Activated CD4-positive, alpha-beta T cell treated with anti-CD3 and anti-CD28 coated beads, Interleukin-2, amount 50 U/mL, for 16 hours (primary cell): Measurements from ENCODE around the gene PIK3R6.
A peak's percentile ranks its signal among the peaks of the same experiment; 100 is the strongest.

Source experiments
- DNase-seq: peaks from one replicate; pipeline ENCODE4 v3.0.0-alpha.2; 2020

Gene PIK3R6

DNA sequence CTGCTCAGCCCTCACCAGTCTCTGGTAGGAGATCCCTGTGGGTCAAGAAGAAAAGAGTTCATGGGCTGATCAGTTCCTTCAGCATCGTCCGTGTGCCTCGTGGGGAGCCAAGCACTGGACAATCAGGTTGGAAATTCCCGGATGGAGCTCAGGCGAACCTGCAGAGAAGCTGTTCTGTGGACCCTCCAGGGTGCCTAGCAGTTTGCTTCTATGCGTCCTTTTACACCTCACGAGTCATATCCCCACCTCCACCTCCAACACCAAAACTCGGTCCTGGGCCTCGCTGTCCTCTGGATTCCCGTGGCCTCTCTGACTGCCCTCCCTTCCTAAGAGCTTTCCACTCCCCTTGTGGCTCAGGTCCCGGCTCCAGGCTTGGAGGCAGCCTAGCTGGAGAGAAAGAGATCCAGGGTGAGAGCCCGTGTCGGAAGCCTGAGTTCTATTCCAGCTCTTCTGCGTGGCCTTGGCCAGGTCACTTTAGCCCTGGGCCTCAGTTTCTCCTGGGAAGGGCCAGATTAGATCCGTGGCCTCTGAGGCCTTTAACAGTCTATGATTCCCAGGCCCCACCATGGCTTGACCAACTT, 26.2 kb upstream of the PIK3R6 start:
- no peak for DNase-seq

DNA sequence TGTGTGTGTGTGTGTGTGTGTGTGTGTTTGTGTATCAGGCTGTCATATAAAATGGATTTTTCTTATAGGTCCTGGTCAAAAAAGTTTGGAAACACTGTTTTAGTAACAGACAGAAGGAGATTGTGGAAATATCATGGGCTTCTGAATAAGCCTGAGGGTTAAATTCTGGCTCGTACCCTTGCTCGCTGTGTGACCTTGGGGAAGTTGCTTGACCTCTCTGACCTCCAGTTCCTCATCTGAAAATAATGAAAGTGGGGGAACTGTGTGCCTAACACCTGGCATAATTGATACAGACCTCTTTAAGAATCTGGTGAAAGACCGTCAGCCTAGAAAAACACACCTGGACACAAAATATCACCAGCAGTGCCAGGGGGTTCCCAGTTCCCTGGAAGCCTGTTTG, 25.6 kb upstream of the PIK3R6 start:
- DNase-seq, result no peak

DNA sequence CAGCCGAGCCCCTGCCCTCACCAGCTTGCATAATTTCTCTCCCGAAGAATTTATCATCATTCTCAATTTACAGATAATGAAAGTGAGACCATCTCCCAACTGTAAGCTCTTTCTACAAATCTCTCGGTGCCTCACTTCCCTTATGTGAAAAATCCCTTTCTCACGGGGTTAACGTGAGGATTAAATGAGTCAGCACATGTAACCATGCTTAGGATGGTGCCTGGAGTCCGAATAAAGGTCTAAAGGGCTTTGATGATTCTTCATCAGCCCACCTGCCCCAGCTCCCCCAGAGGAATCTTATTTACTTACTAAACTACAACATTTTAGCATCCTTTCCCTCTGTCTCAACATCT, 24.8 kb upstream of the PIK3R6 start:
- peak; percentile 77 for DNase-seq

DNA sequence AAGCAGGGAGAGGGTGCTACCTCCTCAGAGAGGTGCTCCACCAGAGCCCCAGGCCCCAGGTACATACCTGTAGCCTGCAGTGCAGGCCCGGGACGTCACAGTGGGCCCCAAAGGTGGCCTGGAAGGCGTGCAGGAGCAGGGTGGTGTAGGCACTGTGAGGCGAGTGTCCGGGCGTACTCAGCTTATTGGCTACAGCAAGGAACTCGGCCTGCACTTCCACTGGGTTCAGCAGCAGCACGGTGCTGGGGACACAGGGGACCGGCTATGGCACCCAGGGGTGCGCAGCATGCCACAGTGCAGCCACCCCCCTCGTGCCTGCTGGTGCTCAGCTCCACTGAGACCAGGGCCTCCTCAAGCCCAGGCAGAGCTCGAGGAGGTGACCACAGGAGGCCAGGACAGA, 23.2 kb upstream of the PIK3R6 start:
- DNase-seq, result no peak

DNA sequence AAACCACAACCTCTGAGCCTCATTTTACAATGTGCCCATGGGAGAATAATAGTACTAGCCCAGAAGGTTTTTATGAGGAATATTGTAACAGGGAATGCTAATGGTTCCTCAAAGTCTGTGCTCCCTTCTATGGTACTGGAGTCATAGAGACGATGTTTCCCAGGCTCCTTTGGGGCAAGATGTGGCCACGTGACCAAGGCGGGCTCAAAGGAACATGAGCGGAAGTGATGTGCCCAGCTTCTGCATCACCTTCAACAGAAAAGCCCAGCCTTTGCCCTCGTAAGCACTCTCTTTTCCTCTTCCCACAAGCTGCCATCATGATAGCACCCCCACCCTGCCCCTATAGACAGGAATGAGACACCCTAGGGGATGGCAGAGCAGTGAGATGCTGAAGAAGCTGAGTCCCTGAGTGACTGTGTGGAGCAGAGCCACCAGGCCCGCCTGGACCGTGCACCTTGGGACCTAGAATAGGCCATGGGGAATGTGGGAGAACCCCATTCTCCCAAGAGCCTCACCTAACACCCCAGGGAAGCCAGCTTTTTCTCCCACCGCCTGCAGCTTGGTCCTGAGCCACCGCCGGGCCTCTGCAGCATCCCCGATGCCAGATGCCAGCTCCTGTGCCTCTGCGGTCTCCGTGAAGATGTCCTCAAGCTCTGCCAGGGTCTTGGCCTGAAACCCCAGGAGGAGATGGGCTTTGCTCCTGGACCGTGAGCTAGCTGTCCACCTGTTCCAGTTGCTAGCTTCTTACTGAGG, 22.2 kb upstream of the PIK3R6 start:
- DNase-seq, result no peak

DNA sequence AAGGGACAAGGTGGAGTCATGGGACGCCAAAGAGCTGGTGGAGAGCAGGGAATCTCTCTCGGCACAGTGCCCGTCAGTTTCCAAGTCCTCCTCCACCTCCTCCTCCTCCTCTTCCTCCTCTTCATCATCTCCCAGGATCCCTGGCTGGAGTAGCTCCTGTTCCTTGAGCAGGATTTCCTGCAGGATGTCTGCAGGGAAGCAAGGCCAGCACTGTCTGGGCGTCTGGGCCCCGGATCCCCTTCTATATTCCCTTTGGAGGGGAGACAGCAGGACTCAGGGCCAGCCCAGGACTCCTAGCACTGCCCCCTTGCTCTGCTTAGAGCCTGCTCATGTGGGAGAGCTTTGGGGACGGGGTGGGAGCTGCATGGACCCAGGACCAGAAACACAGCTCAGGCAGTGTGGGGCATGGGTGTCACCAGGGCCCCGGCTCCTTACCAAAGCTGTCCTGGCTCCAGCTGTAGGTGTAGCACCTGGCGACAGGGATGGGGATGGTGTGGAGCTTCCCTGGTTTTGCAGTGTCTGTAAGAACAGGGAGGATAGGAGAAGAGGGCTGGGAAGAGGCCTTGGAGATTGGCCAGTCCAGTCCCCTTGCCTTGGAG, 21.3 kb upstream of the PIK3R6 start:
- DNase-seq, result no peak

DNA sequence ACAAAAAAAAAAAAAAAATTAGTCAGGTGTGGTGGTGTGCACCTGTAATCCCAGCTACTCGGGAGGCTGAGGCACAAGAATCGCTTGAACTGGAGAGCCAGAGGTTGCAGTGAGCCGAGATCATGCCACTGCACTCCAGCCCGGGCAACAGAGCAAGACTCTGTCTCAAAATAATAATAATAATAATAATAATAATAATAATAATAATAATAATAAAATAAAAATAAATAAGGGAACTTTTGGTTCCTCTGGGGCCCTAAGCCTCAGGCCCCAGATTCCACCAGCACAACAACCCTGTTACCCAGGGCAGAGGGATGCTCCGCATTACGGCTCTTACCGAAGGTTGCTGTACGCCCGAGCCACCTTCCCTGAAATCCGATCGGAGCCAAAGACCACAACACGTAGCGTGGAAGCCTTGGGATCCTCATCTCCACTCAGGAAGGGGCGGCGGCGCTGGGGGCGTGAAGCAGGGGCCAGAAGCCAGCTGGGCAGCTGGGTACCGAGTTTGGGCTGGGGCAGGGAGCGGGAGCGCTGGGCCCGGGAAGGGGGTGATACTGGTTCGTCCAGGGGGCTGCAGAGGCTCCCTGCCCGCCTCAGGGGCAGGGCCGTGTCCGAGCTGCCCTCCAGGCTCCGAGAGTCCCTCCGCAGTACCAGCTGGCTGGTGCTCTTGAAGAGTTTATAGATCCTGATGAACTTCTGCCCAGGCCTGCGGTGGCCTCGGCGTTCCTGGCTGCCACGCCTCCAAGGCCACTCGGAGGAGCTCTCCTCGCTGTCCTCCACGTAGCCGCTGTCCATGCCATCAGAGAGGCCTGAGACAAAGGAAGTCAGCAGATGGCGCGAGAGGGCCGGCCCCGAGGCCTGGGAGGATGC, 20.6 kb upstream of the PIK3R6 start:
- DNase-seq, result no peak

DNA sequence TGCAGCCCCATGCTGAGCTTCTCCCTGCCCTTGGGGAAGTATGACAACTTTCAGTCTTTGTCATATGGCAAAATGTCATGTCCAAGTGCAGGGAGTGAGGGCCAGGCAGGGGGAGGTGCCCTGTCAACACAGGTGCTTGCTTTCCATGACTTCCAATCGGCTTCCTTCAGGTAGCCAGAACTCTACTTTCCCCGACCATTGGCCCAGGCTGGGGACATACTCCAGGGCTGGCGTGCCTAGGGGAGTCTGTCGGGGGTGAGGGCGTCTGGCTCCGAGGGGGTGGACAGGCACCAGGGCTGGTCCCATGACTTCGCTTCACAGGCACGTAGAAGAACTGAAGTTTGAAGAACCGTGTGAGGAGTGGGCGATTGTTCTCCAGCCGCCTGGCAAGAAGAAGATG, 19.8 kb upstream of the PIK3R6 start:
- DNase-seq, result no peak

DNA sequence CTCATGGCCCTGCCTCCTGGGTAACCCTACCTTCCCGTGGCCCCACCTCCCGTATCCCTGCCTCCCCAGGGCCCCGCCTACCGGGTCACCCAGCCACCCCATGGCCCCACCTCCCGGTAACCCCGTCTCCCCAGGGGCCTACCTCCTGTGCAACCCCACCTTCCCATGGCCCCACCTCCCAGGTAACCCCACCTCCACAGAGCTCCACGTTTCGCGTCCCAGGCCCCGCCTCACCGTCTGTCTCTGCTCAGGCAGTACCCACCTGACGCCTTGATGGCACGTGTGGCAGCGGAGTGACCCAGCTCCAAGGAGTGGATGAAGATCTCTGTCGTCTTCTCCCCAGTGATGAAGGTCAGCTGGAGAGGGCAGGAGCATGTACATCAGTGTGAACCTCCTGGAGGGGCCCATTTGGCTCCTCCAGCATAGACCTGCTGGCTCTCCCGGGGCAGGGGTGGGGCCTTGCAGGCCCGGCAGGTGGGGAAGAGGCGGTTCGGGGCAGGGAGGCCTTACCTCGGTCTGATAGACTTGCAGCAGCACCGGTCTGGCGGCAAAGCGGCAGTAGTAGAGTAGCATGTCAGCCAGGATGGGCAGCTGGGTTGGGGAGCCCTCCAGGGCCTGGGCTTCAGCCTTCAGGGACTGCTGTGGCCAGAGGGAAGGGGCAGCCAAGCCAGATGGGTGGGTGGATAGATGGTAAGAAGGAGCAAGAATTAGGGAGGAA, 18.7 kb upstream of the PIK3R6 start:
- DNase-seq, result no peak

DNA sequence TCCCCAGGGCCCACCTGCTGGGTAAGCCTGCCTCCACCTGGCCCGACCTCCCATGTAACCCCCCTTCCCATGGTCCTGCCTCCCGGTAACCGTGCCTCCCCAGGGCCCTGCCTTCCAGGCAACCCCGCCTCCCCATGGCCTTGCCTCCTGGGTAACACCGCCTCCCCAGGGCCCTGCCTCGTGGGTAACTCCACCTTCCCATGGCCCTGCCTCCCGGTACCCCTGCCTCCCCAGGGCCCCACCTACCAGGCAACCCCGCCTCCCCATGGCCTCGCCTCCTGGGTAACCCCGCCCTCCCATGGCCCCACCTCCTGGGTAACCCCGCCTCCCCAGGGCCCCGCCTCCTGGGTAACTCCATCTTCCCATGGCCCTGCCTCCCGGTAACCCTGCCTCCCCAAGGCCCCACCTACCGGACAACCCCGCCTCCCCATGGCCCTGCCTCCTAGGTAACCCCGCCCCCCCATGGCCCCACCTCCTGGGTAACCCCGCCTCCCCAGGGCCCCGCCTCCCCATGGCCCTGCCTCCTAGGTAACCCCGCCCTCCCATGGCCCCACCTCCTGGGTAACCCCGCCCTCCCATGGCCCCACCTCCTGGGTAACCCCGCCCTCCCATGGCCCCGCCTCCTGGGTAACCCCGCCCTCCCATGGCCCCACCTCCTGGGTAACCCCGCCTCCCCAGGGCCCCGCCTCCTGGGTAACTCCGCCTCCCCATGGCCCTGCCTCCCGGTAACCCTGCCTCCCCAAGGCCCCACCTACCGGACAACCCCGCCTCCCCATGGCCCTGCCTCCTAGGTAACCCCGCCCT, 17.9 kb upstream of the PIK3R6 start:
- peak; percentile 52 for DNase-seq

DNA sequence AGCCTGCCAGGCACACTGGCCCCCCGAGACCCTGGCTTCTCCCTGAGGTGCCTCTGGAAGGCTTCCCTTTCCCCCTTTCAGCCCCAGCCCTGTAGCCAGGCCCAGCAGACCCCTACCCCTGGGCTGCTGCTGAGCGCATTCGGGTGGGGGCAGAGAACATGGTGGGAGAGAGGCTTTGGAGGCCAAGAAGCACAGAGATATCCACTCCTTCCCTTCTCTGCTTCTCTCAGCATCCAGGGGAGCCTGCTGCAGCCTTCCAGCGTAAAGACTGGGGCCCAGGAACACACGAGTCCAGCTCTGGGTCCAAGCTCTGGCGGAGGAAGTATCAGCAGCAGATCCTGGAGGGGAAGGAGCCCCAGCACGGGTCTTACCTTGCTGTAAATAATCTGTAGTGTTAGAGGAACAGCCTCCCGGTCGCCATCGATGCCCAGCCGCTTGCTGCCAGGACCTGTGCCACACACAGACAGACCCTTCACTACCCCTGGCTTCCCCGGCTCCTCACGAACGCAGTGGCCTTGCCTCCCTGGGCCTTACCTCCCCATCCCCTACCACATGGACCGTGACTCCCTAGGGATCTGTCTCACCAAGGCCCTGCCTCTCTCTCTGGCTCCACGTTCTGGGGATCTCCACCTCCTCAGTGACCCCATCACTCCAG, 17.0 kb upstream of the PIK3R6 start:
- no peak for DNase-seq

DNA sequence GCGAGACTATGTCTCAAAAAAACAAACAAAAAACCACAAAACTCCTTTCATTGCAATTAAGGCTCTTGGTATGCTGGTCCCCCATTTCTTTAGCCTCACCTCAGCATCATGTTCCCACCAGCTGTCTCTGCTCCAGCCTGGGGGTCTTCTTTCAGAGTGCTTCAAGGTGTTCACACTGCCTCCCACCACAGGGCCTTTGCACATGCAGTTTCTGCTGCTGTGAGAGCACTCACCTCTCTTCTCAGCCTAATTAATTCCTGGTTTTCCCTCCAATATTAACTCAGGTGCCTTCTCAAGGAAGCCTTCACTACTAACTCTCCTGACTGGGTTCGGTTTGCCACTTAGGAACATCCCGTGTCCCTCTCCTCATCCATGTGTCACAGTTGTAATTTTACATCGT, 15.9 kb upstream of the PIK3R6 start:
- no peak for DNase-seq

DNA sequence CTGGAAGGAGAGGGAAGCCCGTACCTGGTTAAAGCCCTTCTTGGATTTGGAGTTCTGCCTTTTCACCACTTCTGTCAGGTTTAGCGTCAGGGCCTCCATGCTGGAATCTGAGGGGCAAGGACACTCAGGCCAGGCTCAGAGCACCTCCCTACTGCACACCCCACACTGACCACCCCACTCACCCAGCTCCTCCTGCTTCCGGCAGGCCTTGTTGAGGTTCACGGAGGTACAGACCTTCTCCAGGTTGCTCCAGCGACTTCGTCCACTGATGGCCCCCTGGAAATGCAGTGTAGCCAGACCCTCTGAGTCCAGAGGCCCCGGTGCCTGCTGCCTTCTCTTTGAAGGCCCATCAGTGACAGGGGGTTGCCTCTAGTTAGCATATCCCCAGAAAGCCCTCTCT, 14.1 kb upstream of the PIK3R6 start:
- no peak for DNase-seq

DNA sequence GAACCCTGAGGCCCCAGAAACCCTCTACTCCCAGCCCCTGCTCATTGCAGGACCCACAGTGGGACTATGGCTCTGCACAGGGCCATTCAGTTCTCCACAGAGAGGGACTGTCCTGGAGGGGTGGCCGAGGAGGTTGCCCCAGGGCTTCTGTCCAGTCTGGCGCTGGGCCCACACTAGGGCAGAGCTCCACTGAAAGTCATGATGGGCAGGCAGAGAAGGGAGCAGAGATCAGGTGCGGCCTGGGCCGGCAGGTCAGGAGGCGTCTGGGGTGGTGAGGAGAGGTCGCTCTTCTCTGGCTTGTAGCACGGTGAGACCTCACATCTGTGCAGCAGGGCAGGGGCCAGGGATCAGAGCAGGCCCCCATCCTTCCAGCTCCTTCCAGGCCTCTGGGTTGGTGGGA, 13.0 kb upstream of the PIK3R6 start:
- no peak for DNase-seq

DNA sequence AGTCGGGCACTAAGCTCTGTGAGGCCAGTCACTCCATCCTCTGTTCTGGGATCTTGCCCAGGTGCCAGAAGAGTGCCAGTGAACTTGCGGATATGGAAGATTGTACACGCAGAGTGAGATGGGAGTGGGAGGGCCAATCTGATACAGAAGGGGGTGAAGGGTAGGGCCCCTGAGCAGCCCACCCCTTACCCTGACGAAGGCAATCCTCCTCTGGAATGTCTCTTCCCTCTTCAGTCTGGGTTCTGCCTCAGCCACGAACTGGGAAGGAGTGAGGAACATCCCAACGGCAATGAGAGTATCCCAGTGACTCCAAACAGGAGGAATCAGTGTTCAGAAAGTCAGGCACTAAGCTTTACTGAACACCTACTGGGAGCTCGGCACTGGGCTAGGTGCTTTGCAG, 11.9 kb upstream of the PIK3R6 start:
- no peak for DNase-seq

DNA sequence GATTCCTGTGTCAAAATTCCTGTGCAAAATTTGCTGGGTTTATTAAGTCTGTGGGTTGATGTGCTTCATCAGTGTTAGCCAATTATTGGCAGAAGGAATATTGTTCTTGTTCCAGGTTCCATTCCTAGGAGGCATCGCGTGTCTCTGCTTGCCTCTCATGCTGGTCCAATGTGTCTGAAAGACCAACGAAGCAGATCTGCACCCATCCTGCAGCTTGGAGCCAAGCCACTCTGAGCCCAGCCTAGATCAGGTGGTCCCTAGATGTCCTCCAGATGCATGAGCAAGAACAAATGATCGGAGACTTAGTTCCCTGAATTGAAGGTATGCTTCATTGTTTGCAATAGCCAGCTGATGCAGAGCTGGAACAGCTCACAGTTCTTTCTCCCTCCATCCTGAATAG, 10.5 kb upstream of the PIK3R6 start:
- no peak for DNase-seq

DNA sequence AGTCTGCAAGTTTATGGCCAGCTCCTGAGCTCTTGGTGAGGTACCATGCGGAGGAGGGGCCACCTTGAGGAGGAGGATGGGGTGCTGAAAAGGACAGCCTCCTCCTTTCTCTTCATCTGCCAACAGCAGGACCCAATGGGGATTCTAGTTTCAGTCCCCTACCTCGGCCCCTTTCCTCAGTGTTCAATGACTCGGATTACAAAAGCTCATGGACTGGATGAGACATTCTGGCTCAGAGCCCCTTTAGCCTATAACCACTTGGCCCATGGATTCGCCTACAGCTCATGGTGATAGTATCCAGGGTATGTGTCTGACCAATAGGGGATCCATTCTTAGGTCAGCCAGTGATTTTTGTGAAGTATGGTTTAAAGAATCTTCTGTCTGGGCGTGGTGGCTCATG, 8.5 kb upstream of the PIK3R6 start:
- DNase-seq, result no peak

DNA sequence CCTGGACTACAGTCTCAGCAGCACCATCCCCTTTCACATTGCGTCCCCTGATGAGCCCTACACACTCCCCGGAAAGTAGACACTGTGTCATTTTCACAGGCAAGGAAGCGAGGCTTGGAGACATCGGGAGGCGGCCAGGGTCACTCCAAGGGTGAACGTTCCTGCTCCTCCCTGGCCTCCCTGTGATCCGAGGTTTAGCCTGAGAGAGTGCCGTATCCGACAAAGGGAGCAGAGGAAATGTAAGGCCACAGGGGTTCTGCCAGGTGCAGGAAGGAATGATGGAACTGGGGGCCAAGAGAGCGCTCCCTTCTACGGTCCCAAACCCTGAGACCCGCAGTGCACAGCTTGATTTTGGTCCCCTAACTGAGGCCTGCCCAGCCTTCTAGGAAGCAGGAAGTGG, 8.0 kb upstream of the PIK3R6 start:
- DNase-seq, result no peak

DNA sequence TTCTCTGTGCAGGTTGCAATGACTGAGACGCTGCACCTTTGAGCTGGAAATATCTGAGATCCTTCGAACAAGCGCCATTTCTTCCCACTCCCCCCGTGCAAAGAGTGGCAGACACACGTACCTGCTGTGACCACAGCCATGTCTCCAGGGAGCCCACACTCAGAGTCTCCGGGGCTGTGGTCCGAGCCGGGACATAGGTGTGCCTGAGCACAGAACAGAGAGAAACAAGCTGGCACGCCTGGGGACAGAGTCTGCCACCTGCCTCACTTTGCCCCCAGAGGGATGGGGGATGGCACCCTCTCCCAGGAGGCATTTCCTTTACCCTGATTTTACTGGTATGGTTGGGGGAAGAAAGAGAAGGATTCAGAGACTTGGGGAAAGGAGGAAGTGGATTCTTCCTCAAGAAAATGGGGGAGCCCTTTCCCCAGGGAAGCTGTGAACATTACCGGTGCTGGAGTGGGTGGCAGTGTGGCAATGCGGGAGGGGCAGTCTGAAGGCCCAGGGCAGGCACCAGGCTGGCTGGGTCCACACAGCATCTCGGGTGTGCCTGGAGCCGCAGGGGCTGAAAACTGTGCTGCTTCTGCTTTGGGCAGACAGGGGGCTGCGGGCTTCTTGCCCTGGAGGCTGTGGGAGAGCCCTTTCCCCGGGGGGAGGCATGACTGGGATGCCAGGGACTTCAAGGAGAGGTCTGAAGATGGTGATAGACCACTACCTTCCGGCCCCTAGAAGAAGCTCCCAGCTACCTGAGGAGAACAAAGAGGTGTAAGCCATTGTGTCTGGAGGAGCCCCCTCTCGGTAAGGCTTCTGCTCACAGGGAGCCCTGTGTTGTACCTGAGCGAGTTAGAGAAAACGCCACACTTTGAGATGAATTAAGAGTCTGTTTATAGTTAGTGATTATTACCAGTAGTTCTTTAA, 6.6 kb upstream of the PIK3R6 start:
- no peak for DNase-seq

DNA sequence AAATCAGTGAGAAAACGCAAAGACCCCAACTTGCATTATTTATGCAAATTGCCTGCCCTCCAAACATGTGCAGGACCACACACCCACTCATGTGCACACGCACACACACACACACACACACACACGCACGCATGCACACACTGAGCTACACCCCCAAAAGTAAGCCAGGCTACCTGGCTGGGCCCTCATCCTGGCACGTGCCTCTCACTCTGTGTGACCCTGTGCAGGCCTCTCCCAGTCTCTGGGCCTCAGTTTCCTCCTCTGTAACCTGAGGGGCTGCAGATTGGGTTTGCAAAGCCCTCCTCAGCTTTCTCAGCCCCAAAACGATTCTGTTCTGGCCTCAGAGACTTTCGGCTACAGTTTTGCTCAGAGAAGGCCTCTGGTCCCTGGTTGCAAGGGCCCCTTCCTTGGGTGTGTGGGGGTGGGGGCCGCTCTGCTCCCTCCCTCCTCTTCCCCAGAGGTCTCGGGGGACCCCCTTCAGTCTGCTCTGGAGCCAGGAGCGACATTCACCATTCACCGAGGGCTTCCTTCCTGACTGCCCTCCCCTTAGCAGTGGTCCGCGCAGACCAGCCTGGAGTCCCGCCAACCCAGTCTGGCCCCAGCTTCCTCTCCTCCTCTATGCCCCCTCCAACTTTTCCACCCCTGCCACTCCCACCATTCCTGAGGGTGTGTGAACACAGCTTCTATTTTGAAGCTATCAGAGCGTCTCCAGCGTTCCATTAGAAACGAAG, 5.4 kb upstream of the PIK3R6 start:
- no peak for DNase-seq
